ENCODE data around the gene IZUMO1.

- no peak for TF ChIP-seq GABPB1 (CRISPR knock-in tag; IDR thresholded peaks at IDR 0.05)
- TF ChIP-seq CBX8 (IDR thresholded peaks at IDR 0.05; ENCODE audit: borderline replicate concordance, extremely low read depth, low read depth, low read length, poor library complexity, severe bottlenecking), result no peak
- TF ChIP-seq ZFP36 (IDR thresholded peaks at IDR 0.05; ENCODE audit: low read depth, low read length, partially characterized antibody), result no peak
- no peak for TF ChIP-seq ZNF384 (IDR thresholded peaks at IDR 0.05; ENCODE audit: low read depth, low read length)
- no peak for TF ChIP-seq SP1 (CRISPR knock-in tag; IDR thresholded peaks at IDR 0.05)
- no peak for TF ChIP-seq CTCF (IDR thresholded peaks at IDR 0.05 in 2 of 3, conservative IDR thresholded peaks at IDR 0.05 in 1 of 3; ENCODE audit: insufficient read depth in 2 of 3, low read depth in 1 of 3, low read length in 3 of 3)
- no peak for TF ChIP-seq BCL6 (CRISPR knock-in tag; IDR thresholded peaks at IDR 0.05)
- TF ChIP-seq, protein P1, sequence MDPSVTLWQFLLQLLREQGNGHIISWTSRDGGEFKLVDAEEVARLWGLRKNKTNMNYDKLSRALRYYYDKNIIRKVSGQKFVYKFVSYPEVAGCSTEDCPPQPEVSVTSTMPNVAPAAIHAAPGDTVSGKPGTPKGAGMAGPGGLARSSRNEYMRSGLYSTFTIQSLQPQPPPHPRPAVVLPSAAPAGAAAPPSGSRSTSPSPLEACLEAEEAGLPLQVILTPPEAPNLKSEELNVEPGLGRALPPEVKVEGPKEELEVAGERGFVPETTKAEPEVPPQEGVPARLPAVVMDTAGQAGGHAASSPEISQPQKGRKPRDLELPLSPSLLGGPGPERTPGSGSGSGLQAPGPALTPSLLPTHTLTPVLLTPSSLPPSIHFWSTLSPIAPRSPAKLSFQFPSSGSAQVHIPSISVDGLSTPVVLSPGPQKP (CRISPR knock-in tag; IDR thresholded peaks at IDR 0.05), result no peak
- no peak for TF ChIP-seq BRCA1 (IDR thresholded peaks at IDR 0.05)
- no peak for TF ChIP-seq BRCA1 (CRISPR knock-in tag; IDR thresholded peaks at IDR 0.05)
- TF ChIP-seq ATF1 (CRISPR knock-in tag; IDR thresholded peaks at IDR 0.05), result no peak
- no peak for TF ChIP-seq ATF1 (tag; IDR thresholded peaks at IDR 0.05)
Measured at GRCh38 chr19:48777720-48778119, 31.0 kb upstream of the IZUMO1 start.
